ENCODE results near the gene UPP2.

UPP2 gene

DNA sequence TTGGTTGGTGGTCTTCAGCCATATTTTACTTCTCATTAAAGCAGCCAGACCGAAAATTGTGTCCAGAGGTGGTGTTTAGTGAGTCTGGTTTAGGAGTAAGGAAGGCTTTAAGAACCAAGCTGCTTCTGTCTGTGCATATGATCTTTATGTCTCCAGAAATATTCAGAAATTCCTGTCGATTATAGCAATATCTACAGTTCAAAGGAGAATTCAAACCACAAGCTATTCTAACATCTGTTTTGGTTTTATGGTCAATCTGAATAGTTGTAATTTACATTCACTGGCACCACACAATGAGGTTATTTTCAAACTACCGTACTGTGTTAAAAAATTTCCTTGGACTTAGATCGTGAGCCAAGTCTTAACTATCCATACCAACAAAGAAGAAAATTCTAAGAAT lies 11.3 kb downstream of the UPP2 start:
- DNase-seq (ENCODE audit: low spot score) = no peak

DNA sequence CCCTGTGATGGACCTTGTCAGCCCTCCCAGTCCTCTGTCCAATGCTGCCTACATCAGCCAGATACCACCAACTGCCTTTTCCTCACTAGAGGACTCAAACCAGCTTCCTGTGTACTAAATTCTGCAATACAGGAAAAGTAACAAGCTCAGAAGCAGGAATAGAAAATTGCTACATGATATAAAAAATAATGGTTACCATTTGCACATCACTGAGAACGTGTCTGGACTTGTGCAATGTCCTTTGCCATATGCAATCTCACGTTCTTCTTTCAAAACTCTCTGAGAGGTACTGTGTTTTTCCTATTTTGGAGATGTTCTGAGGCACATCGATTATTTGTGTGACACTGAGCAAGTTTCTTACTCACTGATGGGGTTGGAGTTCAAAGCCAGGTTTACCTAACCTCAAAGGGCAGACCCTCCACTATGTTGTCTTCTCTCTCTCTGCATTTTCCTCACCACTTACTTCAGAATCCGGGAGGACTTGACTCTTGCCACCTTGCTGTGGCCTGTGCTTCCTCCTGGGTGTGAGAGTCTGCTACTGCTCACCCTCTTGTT lies 12.1 kb downstream of the UPP2 start:
- no peak for DNase-seq (ENCODE audit: low spot score)

DNA sequence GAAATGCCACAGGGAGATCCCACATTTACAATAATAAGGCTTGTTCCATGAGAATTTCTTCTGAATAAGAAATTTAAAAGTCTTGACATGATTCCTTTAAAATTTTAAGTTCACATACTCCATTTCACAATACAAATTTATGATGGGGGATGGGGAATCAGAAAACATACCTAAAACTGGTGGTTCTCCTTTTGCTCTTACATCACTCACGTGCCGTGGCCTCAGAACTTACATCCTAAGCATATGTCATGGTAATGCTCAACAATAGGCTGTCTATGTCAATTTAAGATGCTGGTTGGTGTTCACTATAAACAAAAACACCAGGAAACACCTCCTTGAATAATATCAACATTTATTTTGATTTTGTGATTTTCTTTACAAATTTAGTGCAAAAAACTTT lies 12.8 kb downstream of the UPP2 start:
- no peak for DNase-seq (ENCODE audit: low spot score)

GRCh38 chr2:158115202-158115767 lies 13.6 kb downstream of the UPP2 start:
- no peak for DNase-seq (ENCODE audit: low spot score)

- no peak for DNase-seq (ENCODE audit: low spot score)
Observed at GRCh38 chr2:158116936-158117335, 15.3 kb downstream of the UPP2 start.

DNA sequence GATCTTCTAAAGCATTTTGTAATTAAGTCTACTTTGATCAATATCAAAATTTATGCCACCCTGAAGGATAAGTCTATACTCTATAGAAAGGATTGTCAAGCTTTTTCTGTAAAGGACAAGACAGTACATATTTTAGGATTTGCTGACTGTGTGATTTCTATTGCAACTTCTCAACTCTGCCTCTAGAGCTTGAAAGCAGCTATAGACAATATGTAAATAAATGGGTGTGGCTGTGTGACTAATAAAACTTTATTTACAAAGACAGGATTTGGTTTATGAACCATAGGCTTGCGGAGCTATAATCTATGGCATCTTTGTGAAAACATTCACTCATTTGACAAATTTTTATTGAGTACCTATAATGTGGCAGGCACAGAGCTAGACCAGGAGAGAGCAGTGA lies 18.4 kb downstream of the UPP2 start:
- DNase-seq (ENCODE audit: low spot score) = no peak

DNA sequence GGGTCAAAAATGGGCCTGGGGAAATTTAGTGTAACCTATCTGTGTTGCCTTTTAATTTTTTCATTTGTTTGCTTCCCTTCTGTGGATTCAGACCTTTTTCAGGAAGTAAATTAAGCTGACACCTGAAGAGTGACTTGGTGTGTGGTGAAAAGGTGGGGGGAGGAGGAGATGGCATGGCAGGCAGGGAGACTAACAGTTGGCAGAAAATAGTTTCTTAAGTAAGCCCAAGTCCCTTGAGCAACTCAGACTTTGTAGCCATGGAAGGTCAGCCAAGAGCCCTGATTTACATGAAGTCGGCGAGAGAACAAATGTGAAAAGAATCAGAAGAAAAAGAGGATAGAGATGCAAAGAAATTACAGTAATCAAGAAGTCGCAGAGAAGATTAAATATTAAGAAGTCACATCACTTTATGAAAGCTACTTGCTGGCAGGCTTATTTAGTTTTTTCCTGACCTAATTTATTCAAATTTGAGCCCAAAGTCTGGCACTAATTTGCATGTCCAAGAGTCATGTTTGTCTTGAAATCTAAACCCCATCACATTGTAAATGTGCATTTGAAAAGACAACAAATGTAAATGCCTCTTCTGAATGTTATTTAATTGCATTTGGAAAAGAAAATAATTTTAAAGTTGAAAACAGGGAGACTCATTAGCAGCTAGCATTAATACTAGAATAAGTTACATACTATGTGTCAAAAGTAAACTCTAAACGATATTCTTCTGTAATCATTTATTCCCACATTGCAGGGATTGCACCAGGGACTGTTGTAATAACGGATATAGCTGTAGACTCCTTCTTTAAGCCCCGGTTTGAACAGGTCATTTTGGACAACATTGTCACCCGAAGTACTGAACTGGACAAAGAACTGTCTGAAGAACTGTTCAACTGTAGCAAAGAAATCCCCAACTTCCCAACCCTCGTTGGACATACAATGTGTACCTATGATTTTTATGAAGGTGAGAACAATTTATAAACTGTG lies 19.3 kb downstream of the UPP2 start:
- no peak for DNase-seq (ENCODE audit: low spot score)

DNA sequence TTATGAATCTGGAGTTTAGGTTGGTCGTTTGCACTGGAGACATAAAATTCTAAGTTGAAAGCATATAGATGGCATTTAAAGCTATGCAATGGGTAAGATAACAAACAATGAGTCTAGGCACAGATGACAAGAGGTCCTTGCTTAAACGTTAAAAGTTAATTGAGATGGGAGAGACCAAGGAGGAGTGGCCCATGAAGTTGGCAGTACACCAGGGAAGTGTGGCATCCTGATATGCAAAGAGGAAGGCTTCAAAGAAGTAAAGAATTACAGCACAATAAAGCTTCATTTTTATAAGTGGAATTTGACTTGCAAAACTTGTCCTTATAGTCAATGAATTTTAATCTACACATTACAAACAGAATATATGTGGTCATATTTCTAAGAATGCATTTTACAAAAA lies 23.2 kb downstream of the UPP2 start:
- no peak for DNase-seq (ENCODE audit: low spot score)

- no peak for DNase-seq (ENCODE audit: low spot score)
Observed at GRCh38 chr2:158125756-158126498, 24.3 kb downstream of the UPP2 start.

DNA sequence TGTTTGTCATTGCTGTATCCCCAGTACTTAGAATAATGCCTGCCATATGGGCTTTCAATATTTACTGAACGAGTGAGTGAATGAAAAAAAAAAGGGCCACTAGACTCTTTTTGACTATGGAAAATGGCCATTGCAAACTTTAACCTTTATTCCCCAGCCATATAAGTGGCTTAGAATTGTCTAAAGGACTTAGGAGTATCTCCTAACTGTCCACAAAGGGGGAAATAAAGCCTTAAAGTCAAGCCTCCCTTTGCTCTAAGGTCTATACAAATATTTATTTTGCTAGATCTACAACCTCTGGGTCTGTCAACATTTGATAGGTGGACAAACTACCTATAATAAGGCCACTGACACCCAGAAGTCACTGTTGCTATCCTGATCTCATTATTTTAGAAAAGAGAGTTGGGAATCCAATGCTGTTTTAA lies 25.7 kb downstream of the UPP2 start:
- DNase-seq (ENCODE audit: low spot score) = no peak

- DNase-seq (ENCODE audit: low spot score) = no peak
Observed at GRCh38 chr2:158128168-158128973, 26.7 kb downstream of the UPP2 start.

DNA sequence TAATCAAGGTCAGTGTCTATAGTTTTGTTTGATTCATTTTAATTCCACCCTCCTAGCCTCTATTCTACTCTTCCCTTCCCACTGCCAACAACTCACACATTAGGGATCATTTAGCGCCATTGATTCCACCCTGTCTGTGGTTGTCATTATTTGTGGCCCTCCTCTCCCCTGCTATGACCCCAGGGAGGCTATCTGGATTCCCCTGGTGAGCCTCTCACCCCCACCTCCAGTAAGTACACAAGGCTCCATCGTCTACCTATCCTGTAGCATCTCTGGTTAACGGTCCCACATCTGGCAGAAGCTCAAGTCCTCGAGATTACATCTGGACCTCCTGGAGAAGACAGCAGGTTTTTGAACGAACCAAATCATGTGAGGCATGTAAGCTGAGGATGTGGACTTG lies 27.4 kb downstream of the UPP2 start:
- no peak for DNase-seq (ENCODE audit: low spot score)

DNA sequence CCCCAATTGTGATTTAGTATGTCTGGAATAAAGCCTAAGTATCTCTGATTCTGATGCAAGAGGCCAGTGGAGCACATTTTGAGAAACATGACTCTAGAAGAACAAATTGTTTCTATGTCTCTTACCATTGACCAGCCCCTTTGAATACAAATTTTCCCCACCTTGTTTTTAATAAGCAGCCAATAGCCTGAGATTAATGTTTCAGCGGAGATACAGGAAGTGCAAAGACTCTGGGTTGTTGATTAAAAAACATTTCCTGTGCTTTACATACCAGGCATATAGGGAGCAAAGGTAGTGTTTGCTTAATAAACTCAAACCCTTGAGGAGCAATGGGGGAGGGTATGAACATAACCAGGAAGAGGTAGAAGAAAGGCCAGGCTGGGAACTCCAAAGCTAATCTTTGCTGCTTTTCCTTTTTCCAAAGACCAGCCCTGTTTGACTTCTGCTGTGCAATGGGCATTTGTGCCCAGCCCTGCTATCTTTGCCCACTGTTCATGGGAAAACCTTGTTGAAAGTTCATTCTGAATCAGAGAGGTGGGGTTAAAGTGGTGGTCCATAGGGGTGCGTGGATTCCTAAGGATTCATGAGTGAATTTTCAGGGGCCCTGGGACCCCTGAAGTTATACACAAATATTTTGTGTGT lies 29.3 kb downstream of the UPP2 start:
- no peak for DNase-seq (ENCODE audit: low spot score)

GRCh38 chr2:158131483-158131912 lies 29.8 kb downstream of the UPP2 start:
- DNase-seq (ENCODE audit: low spot score) = no peak

DNA sequence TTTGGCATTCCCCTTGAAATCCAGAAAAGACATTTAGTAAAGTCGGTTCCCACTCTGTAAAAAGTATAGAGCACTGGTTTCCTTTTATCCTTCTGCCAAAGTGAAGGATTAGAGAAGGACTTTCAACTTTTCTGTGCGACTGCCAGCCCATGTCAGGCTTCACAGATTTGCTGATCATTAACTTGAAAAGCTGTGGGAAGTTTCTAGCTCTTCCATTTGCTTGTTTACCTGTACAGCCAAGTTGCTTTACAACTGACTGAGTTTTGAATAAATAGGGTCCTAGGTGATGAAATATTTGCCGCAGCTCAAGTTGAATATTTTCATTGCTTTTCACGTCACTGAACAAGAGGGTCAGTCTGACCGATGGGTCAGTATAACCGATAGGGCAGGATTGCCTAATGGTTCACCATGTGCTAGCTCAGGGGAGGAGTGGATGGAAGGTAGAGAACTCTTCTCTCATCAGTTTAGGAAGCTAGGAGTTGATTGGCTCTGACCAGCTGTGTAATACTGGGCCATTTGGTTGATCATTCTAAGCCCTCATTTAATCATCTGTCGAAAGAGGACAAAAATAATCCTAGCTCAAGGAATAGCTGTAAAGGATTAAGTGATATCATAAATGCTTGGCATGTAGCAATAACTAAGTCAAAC lies 30.4 kb downstream of the UPP2 start:
- DNase-seq (ENCODE audit: low spot score) = no peak

DNA sequence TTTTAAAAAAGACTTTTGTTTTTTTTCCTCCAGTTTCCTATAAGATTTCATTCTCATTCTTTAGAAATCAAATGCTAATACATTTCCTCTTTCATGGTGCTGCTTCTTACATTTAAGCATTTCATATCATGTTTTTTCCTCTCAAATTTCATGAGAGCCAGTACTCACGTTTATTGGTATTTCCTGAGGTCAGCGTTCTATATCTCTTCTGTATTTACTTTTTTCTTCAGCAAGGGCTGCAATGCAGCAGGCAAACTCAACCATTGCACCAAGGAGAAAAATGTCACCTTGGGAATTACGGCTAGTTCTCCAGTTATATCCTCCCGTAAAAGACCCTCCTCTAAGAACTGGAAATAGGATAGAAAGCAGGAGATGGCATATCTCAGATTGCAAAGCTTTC lies 32.4 kb downstream of the UPP2 start:
- DNase-seq (ENCODE audit: low spot score) = no peak

DNA sequence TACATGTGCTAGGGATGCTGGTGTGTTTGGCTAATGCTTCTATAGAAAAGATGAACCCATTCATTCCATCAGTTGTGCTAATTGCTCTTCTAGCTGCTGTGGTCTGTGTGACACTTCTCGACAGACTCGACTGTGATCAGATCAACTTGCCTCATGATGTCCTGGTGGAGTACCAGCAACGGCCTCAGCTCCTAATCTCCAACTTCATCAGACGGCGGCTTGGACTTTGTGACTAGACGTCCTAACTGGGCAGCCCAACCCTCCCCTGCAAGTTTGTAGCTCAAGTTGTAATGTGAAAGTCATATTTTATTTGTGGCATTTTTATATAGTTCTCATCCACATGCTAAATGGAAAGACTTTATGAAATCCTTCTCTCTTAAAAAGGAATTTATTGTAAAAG lies 33.0 kb downstream of the UPP2 start:
- DNase-seq (ENCODE audit: low spot score) = no peak

- DNase-seq (ENCODE audit: low spot score) = no peak
Observed at GRCh38 chr2:158135096-158135495, 33.4 kb downstream of the UPP2 start.

DNA sequence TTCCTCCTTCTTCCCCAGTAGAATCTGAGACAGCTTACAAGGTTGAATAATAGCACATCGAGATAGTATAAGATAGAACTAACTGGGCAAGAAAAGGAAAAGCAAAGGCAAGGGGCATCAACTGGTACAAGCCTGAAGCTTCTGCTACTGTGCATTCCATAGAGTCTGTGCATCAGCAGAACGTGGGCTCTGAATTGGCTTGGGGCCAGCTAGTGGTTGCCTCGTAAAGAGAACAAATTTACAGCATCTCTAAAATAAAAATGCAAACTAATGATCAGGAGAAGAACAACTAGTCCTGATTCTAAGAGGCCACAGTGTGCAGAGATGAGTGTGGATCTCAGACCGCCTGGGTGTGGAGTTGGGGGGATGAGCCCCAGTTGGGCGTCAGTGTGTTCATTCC lies 36.6 kb downstream of the UPP2 start:
- DNase-seq (ENCODE audit: low spot score) = no peak

DNA sequence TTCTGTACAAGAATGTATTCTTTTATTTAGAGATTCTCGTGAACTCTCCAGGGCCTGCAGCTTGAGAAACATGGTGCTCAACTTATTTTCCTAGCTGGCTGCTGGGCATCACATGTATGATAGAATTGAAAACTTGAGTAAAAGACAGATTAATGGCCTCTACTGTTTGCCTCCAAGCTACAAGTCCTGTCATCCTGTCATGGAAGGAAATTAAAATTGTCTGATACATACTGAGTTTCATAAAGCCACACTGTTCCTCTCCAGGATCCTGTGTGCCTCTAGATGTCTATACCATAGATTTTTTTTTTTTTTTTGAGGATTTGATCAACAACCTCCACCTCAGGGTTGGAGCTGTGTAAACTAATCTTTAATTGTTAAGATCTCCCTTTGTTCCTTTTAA lies 38.5 kb downstream of the UPP2 start:
- DNase-seq (ENCODE audit: low spot score) = no peak

- no peak for DNase-seq (ENCODE audit: low spot score)
Observed at GRCh38 chr2:158142165-158142564, 40.5 kb downstream of the UPP2 start.

Data from germinal center (tissue), 1 donor.